ENCODE results near the gene CERK. TPM values are rescaled to one million over a fixed set of nuclear protein-coding genes. Genes with fewer than 3 reads are reported as not detected.

Gene CERK
- total RNA-seq, 1 donor from 2014 or later = 102 TPM

DNA sequence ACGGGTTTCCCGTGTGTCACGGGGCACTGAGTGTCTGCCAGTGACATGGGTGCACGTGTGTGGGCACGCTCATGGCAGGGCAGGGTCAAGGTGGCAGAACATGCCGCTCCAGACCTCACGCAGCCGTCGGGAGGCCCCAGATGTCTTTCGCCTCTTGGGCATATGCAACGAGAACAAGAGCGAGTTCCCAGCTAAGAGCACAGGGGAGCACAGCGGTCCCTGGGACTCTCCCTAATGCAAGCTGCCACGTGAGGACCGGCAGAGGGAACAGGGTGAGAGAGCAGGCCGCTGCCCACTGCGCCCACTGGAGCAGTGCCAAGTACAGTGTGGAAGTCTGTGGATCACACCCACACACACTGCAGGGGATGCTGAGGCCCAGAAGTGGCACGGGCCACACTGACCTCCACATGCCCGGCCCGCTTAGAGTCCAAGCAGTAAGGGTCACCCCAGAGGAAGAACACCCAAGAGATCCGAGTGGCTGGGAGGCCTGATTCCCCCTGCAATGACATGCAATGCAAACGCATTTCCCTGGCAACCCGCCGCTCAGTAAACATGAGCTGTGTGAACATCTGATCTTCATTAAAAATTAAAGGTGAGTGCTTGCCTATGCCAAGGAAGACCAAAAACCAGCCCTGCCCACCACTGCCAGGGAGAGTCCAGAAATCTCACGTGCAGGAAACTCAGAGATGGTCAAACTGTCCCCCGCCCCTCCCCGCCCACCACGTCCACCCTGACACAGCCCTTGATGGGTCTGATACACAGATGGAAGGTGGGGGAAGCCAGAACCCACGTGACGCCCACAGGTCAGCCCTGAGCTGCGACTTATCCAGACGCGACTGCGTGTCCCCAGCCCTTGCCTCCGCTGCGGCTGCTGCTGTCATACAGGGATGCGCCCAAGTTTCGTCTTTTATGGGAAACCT, 11.7 kb downstream of the CERK start:
- no peak overlapping the region for H3K27ac Mint-ChIP-seq (ENCODE audit: unreplicated experiment)
- H3K27me3 Mint-ChIP-seq (ENCODE audit: low read depth) = no peaks in the 10 kb centered on the region
- TF ChIP-seq, protein P1, sequence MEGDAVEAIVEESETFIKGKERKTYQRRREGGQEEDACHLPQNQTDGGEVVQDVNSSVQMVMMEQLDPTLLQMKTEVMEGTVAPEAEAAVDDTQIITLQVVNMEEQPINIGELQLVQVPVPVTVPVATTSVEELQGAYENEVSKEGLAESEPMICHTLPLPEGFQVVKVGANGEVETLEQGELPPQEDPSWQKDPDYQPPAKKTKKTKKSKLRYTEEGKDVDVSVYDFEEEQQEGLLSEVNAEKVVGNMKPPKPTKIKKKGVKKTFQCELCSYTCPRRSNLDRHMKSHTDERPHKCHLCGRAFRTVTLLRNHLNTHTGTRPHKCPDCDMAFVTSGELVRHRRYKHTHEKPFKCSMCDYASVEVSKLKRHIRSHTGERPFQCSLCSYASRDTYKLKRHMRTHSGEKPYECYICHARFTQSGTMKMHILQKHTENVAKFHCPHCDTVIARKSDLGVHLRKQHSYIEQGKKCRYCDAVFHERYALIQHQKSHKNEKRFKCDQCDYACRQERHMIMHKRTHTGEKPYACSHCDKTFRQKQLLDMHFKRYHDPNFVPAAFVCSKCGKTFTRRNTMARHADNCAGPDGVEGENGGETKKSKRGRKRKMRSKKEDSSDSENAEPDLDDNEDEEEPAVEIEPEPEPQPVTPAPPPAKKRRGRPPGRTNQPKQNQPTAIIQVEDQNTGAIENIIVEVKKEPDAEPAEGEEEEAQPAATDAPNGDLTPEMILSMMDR (conservative IDR thresholded peaks at IDR 0.05) = no peak
- DNase-seq (ENCODE audit: low read depth, low spot score) = no peak
- H3K4me3 Mint-ChIP-seq = no peak overlapping the region
- H3K9me3 Mint-ChIP-seq = no peaks in the 10 kb centered on the region
- H3K4me1 Mint-ChIP-seq = peaks cover 12% of the 10 kb centered on the region
- no peaks in the 10 kb centered on the region for H3K36me3 Mint-ChIP-seq (ENCODE audit: low read depth)

DNA sequence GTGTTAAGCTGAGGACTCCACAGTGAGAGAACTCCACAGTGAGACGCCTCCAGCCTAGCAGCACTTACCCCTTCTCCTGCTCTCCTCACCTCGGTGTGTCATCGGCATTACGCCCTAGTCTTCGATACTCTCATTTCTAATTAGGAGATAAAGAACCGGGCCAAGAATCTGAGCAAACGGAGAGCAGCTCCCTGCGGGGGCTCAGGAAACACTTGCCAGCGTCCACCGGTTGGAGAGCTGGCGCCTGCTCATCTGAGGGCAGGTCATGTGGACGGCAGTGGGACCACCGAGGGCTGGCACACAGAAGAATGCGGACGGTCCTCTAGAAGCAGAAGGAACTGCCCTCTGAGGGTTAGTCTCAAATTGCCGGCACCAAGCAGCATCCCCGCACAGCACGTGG, 13.0 kb downstream of the CERK start:
- Mint-ChIP-seq H3K27ac (ENCODE audit: unreplicated experiment) (no peak overlapping the region), H3K4me3 (no peak overlapping the region), H3K27me3 (ENCODE audit: low read depth) (no peaks in the 10 kb centered on the region), H3K9me3 (no peaks in the 10 kb centered on the region), H3K36me3 (ENCODE audit: low read depth) (no peaks in the 10 kb centered on the region), H3K4me1 (peaks cover 7% of the 10 kb centered on the region)
- no peak for DNase-seq (ENCODE audit: low read depth, low spot score)
- TF ChIP-seq, protein P1 (conservative IDR thresholded peaks at IDR 0.05) = no peak

DNA sequence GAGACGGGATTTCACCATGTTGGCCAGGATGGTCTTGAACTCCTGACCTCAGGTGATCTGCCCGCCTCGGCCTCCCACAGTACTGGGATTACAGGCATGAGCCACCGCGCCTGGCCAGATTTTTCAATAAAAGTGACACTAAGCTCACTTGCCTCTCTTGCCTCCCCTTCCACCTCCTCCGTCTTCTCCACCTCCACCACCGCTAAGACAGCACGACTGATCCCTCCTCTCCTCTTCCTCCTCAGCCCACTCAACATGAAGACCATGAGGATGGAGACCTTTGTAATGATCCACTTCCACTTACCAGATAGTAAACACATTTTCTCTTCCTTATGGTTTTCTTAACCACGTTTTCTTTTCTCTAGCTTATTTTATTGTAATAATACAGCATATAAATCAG, 14.2 kb downstream of the CERK start:
- Mint-ChIP-seq H3K4me1 (peaks cover 7% of the 10 kb centered on the region), H3K9me3 (no peaks in the 10 kb centered on the region), H3K4me3 (no peak overlapping the region), H3K27ac (ENCODE audit: unreplicated experiment) (no peak overlapping the region), H3K27me3 (ENCODE audit: low read depth) (no peaks in the 10 kb centered on the region), H3K36me3 (ENCODE audit: low read depth) (peaks cover 5% of the 10 kb centered on the region)
- TF ChIP-seq, protein P1 (conservative IDR thresholded peaks at IDR 0.05) = no peak
- DNase-seq (ENCODE audit: low read depth, low spot score) = no peak

DNA sequence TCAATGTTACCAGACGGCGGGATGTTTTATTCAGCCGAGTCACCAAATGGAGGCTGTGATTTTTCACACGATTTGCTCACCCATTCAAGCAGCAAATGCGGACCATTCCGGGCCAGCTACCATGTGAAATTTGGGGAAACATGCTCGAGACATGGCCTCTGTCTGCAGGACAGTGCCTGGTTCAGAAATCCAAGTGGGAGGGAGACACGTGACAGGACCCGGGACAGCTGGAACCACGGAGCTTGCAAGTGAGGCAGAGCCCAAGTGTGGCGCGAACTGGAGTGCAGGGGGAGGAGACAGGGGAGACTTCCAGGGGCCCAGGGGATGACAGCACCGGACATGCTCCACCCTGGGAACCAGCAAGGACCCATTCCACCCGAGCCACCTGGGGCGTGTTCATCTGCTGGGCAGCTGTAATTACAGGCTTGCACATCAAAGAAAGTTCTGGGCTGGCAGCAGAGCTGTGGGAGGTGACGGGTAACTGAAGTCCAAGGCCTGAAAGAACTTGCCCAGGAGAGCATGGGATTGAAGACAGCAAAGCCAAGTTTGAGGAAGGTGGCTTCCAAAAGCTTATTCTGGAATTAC, 16.5 kb downstream of the CERK start:
- peaks cover 7% of the 10 kb centered on the region for H3K4me1 Mint-ChIP-seq
- DNase-seq (ENCODE audit: low read depth, low spot score) = no peak
- no peaks in the 10 kb centered on the region for H3K9me3 Mint-ChIP-seq

DNA sequence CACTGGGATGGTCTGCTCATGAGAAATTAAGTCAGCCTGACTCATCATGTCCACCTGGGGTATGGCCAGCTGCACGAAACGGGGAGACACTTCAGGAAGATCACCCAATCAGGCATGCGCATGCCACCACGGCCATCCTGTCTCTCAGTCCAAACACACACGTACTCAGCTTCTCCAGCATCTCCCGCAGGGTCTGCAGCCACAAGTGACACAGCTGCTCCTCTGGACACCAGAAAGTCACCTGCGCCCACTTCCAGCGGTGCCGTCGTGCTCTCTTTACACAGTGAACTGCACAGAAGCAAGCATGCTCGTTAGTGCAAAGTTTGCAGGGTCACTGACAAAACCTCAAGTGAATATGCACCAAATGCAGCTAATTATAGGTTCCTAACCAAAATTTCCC, 18.1 kb downstream of the CERK start:
- Mint-ChIP-seq H3K4me3 (no peak overlapping the region), H3K4me1 (peaks cover 7% of the 10 kb centered on the region), H3K27ac (ENCODE audit: unreplicated experiment) (no peak overlapping the region), H3K36me3 (ENCODE audit: low read depth) (peaks cover 10% of the 10 kb centered on the region), H3K9me3 (no peaks in the 10 kb centered on the region), H3K27me3 (ENCODE audit: low read depth) (no peaks in the 10 kb centered on the region)
- DNase-seq (ENCODE audit: low read depth, low spot score) = no peak
- TF ChIP-seq, protein P1 (conservative IDR thresholded peaks at IDR 0.05) = no peak

More for the DNA sequence above, 16.5 kb downstream of the CERK start:
- Mint-ChIP-seq H3K27ac (ENCODE audit: unreplicated experiment) (no peak overlapping the region), H3K4me3 (no peak overlapping the region), H3K27me3 (ENCODE audit: low read depth) (no peaks in the 10 kb centered on the region), H3K36me3 (ENCODE audit: low read depth) (peaks cover 8% of the 10 kb centered on the region)
- TF ChIP-seq, protein P1 (conservative IDR thresholded peaks at IDR 0.05) = no peak

Measured in neural crest cell (in vitro differentiated cells).